Measurements from ENCODE around the gene IQGAP1. TPM values are rescaled to one million over a fixed set of nuclear protein-coding genes. Genes with fewer than 3 reads are reported as not detected.
"Not testable (repeated sequence)": the region's sequence is repeated elsewhere in the genome, so short reads cannot be mapped to it uniquely, and the experiment has no call there.

IQGAP1 gene
- 186 TPM for polyA plus RNA-seq (2013, experiment 1 of 2; ENCODE audit: insufficient read length)
- 170 TPM for polyA plus RNA-seq (2013, experiment 2 of 2; ENCODE audit: insufficient read length)

DNA sequence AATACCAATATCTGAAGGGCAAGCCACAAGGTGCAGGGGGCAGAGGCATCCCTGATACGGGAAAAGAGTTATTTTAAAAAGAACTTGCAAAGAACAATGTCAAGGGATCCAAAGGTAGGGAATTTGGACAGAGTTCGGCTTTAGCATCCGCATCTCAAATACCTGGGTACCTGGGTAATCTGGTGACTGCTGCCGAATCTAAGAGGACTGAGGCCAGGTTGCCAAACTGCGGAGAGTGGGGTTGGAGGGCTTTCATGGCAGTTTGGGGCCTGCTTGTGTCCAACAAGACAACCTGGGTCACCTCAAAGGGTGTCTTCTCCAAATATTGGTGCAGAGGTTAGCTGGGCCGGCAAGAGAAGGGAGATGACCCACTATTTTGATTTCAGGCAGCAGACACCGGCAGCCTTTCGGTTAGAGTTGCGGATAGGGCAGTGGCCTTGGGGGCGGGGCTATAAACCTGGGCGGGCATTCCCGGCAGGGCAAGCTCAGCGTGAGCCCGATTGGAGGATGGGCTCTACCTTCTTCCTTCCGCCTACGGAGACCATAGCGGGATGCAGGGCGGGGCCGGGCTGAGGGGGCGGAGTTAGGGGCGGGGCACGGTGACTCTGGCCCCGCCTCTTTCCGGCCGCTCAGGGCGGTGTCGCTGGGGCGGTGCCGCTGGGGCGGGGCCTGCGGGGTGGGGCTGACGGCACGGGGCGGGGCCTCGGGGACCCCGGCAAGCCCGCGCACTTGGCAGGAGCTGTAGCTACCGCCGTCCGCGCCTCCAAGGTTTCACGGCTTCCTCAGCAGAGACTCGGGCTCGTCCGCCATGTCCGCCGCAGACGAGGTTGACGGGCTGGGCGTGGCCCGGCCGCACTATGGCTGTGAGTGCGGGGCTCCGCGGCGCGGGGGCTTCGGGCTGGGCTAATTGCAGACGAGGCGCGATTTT lies at the start of gene IQGAP1:
IQGAP1 (plus strand) TSS at position 709 of the 928 bp plus-strand sequence; CDS start at position 809, 100 bp downstream.
- peak; percentile 96 for DNase-seq

DNA sequence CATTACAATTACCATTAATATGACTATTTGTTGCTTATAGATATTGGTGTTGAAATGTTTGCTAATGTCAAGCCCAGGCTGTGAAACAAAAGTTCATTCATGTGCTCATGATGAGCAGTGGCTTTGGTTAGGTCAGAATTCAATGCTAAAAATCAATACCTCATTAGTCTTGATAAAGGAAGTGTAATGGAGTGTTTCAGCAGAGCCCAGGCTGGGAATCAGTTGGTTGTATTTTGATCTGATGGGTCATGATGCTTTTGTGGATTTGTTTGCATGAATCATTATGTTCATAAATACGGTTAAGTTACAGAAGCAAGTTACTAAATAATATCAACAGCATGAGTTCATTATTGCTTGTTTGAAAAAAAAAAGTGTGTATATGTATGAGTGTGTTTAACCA lies 49.5 kb upstream of the IQGAP1 start:
- no peak for DNase-seq

DNA sequence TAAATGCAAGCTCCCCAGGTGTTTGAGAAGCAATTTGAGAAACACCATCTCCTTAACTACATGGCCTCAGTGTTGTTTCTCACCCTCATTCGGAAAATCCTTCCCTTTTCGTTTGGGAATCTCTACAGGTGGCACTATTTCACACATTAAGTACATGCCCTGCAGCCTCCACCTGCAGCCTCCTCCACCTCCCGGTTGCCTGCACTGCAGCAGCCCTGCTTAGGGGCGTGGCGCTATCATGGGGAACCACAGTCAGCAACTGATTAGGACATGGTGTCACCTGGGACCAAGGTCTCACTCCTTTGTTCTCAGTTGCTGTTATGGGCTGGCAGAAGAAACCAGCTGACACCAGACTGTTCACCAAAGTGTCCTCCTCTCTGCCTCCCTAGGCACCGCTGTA lies 47.7 kb upstream of the IQGAP1 start:
- no peak for DNase-seq

GRCh38 chr15:90343302-90343790 lies 44.7 kb upstream of the IQGAP1 start:
- peak; percentile 54 for DNase-seq

DNA sequence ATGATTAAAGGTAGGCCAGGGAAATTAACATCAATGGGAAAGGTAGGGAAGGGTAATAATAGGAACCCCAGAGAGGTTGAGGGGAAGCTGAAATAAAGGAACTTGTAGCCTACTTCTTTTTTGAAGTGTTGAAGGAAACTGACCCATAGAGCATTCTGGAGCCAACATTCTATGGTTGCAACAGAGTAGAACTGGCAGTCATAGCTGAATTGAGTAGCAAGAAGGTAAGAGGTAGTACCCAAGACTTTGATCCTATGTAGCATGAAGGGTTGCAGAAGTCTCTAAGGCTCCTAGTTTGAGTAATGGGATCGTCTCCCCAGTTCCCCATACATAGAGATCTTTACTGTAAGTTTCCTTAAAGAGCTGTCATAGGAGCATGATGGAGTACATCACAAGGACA lies 43.4 kb upstream of the IQGAP1 start:
- DNase-seq = no peak

DNA sequence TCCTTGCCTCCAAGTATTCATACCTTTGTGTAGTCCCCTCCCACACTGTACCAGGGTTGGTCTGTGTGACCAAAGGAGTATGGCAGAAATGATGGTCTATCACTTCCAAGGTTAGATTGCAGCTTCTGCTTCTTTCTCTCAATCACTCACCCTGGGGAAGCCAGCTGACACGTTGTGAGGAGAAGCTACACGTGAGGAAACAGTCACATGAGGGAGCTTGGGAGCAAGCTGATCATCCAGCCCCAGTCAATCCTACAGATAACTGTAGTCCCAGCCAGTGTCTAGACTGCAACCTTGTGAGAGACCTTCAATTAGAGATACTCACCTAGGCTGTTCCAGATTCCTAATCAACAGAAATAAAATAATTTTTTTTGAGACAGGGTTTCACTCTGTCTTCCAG lies 42.2 kb upstream of the IQGAP1 start:
- no peak for DNase-seq

DNA sequence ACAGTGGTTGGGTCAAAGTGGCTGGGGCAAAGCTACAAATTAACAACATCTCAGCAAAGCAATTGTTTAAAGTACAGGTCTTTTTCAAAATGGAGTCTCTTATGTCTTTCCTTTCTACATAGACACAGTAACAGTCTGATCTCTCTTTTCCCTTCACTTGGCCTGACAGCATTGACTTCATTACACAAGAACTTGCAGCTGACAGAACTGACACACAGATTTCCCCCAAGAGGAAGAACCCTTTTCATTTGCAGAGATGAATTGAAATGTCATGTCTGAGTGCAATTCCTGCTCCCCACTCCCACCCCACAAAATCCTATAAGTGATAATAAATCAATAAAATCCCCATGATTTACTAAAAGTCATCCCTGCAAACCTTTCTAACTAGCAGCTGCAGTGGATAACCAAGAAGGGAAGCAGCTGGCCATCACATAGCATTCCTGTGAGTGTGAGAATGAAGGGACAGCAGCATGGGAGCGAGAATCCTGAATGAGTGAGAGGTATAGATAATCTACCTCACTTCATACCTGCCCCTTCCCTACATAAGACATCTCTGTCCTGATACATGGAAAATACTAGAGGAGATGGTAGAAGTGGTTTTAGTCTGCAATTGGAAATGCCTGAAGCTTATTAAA lies 40.5 kb upstream of the IQGAP1 start:
- not testable (repeated sequence) for DNase-seq

- no peak for DNase-seq
These were observed 39.6 kb upstream of the IQGAP1 start for GRCh38 chr15:90348456-90348855.

DNA sequence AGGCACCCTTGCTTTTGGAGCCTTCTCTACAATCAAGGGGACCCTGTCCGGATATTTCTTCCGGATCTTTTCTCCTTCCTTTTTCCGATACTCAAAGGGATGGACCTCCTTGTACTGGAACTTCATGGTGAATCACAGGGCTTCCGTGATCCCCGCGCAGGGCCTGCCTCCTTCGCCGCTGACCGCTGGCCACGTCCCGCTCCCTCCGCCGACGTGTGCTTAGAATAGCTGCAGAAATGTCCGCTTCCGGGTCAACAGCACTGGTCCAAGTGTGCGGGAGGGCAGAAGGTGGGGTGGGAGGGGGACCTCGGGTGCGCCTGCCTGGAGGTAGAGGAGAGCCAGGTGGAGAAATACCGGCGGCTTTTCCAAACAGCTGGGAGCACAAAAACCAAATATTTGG lies 39.0 kb upstream of the IQGAP1 start:
- no peak for DNase-seq

DNA sequence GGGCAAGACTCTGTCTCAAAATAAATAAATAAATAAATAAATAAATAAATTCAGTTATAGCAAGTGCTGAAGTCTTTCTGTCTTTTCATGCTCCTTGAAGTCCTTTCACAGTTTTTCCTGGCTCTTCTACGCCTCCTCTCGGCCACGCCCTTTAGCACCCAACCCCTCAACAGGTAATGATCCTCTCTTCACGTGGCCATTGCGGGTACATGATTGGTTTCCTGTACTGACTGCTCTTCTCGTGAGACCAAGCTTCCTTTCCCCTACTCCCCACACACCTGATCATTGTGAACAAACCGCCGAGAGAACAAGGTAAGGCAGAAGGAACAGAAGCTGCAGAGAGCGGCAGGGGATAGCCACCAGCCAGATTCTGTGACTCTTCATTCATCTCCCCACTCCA lies 38.2 kb upstream of the IQGAP1 start:
- DNase-seq = no peak

GRCh38 chr15:90351479-90352106 lies 36.4 kb upstream of the IQGAP1 start:
- DNase-seq = no peak

GRCh38 chr15:90352107-90352893 lies 35.7 kb upstream of the IQGAP1 start, which contains the start of gene ZNF774:
ZNF774 (plus strand) TSS chr15:90352284; CDS start chr15:90354661, 2,377 bp downstream.
- peak; percentile 94 for DNase-seq

DNA sequence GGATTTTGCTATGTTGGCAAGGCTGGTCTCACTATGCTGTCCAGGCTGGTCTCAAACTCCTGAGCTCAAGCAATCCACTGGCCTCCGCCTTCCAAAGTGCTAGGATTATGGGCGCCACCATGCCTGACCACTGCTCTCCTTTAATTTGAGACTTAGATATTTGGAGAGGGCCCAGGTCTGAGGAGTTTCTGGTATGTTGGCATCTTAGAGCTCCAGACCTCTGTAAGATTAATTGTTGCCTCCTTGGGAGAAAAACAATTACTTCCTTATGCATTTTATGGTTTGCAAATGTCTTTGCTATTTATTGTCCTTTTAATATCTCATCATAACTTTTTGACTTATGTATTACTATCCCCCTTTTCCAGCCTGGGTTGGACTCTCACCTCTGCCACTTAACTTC lies 33.1 kb upstream of the IQGAP1 start:
- DNase-seq = no peak

GRCh38 chr15:90358124-90359033 lies 29.7 kb upstream of the IQGAP1 start:
- peak; percentile 31 for DNase-seq

DNA sequence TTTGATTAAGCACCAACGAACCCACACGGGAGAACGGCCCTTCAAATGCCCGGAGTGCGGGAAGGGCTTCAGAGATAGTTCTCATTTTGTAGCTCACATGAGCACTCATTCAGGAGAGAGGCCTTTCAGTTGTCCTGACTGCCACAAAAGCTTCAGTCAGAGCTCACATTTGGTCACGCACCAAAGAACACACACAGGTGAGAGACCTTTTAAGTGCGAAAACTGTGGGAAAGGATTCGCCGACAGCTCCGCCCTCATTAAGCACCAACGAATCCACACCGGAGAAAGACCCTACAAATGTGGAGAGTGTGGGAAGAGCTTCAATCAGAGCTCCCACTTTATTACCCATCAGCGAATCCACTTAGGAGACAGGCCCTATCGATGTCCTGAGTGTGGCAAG lies 27.3 kb upstream of the IQGAP1 start:
- no peak for DNase-seq

DNA sequence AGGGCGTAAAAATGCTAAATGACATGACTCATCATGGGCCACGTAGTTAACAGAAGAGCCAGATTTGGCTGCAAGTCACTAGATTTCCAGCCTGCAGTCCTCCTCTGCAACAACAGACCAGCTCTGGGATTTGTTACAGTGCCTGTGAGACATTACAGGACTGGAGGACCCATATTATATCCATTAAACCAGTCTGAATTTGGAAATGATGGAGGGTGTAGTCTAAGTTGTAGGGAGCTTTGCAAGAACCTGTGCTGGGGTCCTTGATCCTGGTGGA lies 25.2 kb upstream of the IQGAP1 start:
- DNase-seq = peak; percentile 90

- peak; percentile 77 for DNase-seq
These were observed 23.8 kb upstream of the IQGAP1 start for GRCh38 chr15:90364251-90364650.

DNA sequence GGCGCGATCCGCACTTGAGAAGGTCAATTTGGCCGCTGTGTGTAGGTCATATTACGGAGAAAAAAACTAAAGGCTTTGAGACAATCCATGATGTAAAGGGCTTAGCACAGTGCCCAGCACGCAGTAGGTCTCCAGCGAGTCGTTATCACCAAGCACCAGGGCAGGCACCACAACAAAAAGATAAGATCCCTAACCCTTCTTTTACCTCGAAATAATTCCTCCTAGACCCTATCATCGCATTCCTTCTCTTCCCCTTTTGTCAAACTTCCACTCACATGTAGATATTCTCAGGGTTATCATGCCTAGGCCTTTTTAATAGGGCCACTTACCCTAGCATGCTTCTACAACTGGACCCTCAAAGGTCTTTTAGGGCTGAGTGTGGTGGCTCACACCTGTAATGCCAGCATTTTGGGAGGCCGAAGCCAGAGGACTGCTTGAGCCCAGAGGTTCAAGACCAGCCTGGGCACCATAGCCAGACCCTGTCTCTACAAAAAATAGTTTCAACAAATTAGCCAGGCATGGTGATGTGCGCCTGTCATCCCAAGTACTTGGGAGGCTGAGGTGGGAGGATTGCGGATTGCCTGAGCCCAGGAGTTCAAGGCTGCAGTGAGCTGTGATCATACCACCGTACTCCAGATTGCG lies 22.5 kb upstream of the IQGAP1 start:
- no peak for DNase-seq

- no peak for DNase-seq
These were observed 20.5 kb upstream of the IQGAP1 start for GRCh38 chr15:90367576-90367975.

DNA sequence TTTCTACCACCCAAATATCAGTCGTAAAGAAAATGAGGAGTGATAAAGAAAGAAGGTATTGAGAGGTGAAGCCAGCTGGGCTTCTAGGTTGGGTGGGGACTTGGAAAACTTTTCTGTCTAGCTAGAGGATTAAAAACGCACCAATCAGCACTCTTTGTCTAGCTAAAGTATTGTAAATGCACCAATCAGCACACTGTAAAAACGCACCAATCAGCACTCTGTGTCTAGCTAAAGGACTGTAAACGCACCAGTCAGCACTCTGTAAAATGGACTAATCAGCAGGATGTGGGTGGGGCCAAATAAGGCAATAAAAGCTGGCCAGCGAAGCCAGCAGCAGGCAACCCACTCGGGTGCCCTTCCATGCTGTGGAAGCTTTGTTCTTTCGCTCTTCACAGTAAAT lies 13.0 kb upstream of the IQGAP1 start:
- DNase-seq = no peak

DNA sequence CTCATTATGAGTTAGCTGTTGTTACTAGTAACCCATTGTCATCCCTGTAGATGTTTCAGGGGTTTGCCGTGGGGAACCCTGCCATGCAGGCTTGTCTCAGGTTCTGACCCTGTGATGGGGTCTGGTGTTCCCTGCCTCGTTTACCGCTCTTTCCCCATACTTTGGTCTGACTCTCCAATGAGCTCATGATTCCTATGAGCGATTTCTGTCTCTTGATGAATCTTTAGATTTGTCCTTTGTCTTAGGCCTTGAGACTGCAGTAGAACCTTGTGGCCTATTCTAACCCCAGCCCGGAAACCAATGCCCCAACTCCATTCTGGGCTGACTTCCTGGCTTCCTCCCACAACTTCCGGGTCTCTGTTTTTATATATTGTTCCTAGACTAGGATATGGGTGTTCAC lies 11.3 kb upstream of the IQGAP1 start:
- no peak for DNase-seq
